ENCODE measurements around the gene ERC2.

The ERC2 gene

GRCh38 chr3:56130036-56130435 is 338.2 kb downstream of the ERC2 start:
- TF ChIP-seq CTCF (conservative IDR thresholded peaks at IDR 0.05; ENCODE audit: control insufficient read depth, insufficient read depth, low read depth, low read length): no peak
- H3K4me3 ChIP-seq (ENCODE audit: control insufficient read depth, low read depth, low read length): no peak overlapping the region
- DNase-seq (ENCODE audit: low read depth): no peak

- DNase-seq (ENCODE audit: low read depth): no peak
- no peak for TF ChIP-seq CTCF (conservative IDR thresholded peaks at IDR 0.05; ENCODE audit: control insufficient read depth, insufficient read depth, low read depth, low read length)
Observed at GRCh38 chr3:56126632-56127031, 341.6 kb downstream of the ERC2 start.

GRCh38 chr3:56125358-56126005 is 342.8 kb downstream of the ERC2 start:
- H3K4me3 ChIP-seq (ENCODE audit: control insufficient read depth, low read depth, low read length): no peak overlapping the region
- peak; percentile 77 for DNase-seq (ENCODE audit: low read depth)
- no peak for TF ChIP-seq CTCF (conservative IDR thresholded peaks at IDR 0.05; ENCODE audit: control insufficient read depth, insufficient read depth, low read depth, low read length)

More at GRCh38 chr3:56126632-56127031, 341.6 kb downstream of the ERC2 start:
- no peak overlapping the region for H3K4me3 ChIP-seq (ENCODE audit: control insufficient read depth, low read depth, low read length)

GRCh38 chr3:56124546-56124945 is 343.7 kb downstream of the ERC2 start:
- TF ChIP-seq CTCF (conservative IDR thresholded peaks at IDR 0.05; ENCODE audit: control insufficient read depth, insufficient read depth, low read depth, low read length): no peak
- no peak for DNase-seq (ENCODE audit: low read depth)
- no peak overlapping the region for H3K4me3 ChIP-seq (ENCODE audit: control insufficient read depth, low read depth, low read length)

- DNase-seq (ENCODE audit: low read depth): no peak
- no peak overlapping the region for H3K4me3 ChIP-seq (ENCODE audit: control insufficient read depth, low read depth, low read length)
- no peak for TF ChIP-seq CTCF (conservative IDR thresholded peaks at IDR 0.05; ENCODE audit: control insufficient read depth, insufficient read depth, low read depth, low read length)
Observed at GRCh38 chr3:56123487-56123886, 344.8 kb downstream of the ERC2 start.

- no peak overlapping the region for H3K4me3 ChIP-seq (ENCODE audit: control insufficient read depth, low read depth, low read length)
- no peak for TF ChIP-seq CTCF (conservative IDR thresholded peaks at IDR 0.05; ENCODE audit: control insufficient read depth, insufficient read depth, low read depth, low read length)
Observed at GRCh38 chr3:56122911-56123310, 345.4 kb downstream of the ERC2 start.

GRCh38 chr3:56121716-56122115 is 346.6 kb downstream of the ERC2 start:
- DNase-seq (ENCODE audit: low read depth): no peak
- no peak for TF ChIP-seq CTCF (conservative IDR thresholded peaks at IDR 0.05; ENCODE audit: control insufficient read depth, insufficient read depth, low read depth, low read length)
- no peak overlapping the region for H3K4me3 ChIP-seq (ENCODE audit: control insufficient read depth, low read depth, low read length)

More at GRCh38 chr3:56122911-56123310, 345.4 kb downstream of the ERC2 start:
- DNase-seq (ENCODE audit: low read depth): no peak

Measured in fibroblast of mammary gland (primary cell).